ENCODE data around the gene ITGAD. TPM values are rescaled to one million over a fixed set of nuclear protein-coding genes. Genes with fewer than 3 reads are reported as not detected.
A peak's percentile ranks its signal among the peaks of the same experiment; 100 is the strongest.

The ITGAD gene
- polyA plus RNA-seq, 1 of the 3 experiments (the other 2 are of a cell fraction) = not detected

- Histone ChIP-seq H3K4me2 (no peak within 1 kb of the TSS), H4K20me1 (ENCODE audit: insufficient read depth) (no peaks in the 10 kb centered on the region), H3K27me3 (ENCODE audit: insufficient read depth) (peaks cover 20% of the 10 kb centered on the region), H3K9ac (no peak within 1 kb of the TSS), H3K79me2 (ENCODE audit: insufficient read depth) (no peaks in the 10 kb centered on the region), H2AFZ (ENCODE audit: low read depth) (no peak within 1 kb of the TSS; the same call in 1 of the 2 replicates), H3K27ac (ENCODE audit: low read depth in 2 of 2, low read length in 1 of 2) (no peak within 1 kb of the TSS), H3K4me1 (ENCODE audit: control insufficient read depth in 1 of 2, insufficient read depth in 2 of 2, low read depth in 1 of 2, low read length in 1 of 2) (no peaks in the 10 kb centered on the region), H3K4me3 (ENCODE audit: low read depth in 2 of 2, low read length in 1 of 2) (no peak within 1 kb of the TSS), H3K9me3 (no peaks in the 10 kb centered on the region), H3K9me2 (no peaks in the 10 kb centered on the region), H3F3A (replicated peaks; ENCODE audit: insufficient read depth) (no peaks in the 10 kb centered on the region), H3K36me3 (replicated peaks in 1 of 2; ENCODE audit: control insufficient read depth in 1 of 2, insufficient read depth in 2 of 2, low read length in 1 of 2) (no peaks in the 10 kb centered on the region)
- peak; percentile 17 for DNase-seq
- WGBS (ENCODE audit: low lambda C conversion rate) = 17% methylated on average over 8 of the region's 10 CpGs
- ChIA-PET CTCF (no interaction called here), POLR2A (no interaction called here)
- TF ChIP-seq RXRA (IDR thresholded peaks at IDR 0.05; ENCODE audit: borderline replicate concordance, low read depth) (no peak), FOSL2 (IDR thresholded peaks at IDR 0.05; ENCODE audit: borderline replicate concordance, low read depth) (peak; percentile 28; the same call in 1 of the 2 replicates), IRF3 (IDR thresholded peaks at IDR 0.05; ENCODE audit: low read depth, low read length) (no peak), GABPA (IDR thresholded peaks at IDR 0.05; ENCODE audit: low read depth) (no peak)
Measured at GRCh38 chr16:31354394-31355291, 38.5 kb upstream of the ITGAD start, which contains the start of gene ITGAX. ITGAX (plus strand) TSS chr16:31355176; CDS start chr16:31355255, 79 bp downstream.

GRCh38 chr16:31355431-31356100, 37.6 kb upstream of the ITGAD start:
- no peaks in the 10 kb centered on the region for H3K9me3 ChIP-seq
- ChIA-PET POLR2A (no interaction called here), CTCF (no interaction called here)
- H3K4me1 ChIP-seq (ENCODE audit: control insufficient read depth in 1 of 2, insufficient read depth in 2 of 2, low read depth in 1 of 2, low read length in 1 of 2) = no peaks in the 10 kb centered on the region
- H3F3A ChIP-seq (replicated peaks; ENCODE audit: insufficient read depth) = no peaks in the 10 kb centered on the region
- H3K27me3 ChIP-seq (ENCODE audit: insufficient read depth) = peaks cover 24% of the 10 kb centered on the region
- no peak overlapping the region for H3K4me3 ChIP-seq (ENCODE audit: low read depth in 2 of 2, low read length in 1 of 2)
- WGBS (ENCODE audit: low lambda C conversion rate) = 32% methylated on average over 14 of the region's 14 CpGs
- H3K27ac ChIP-seq (ENCODE audit: low read depth in 2 of 2, low read length in 1 of 2) = no peak overlapping the region
- no peak overlapping the region for H2AFZ ChIP-seq (ENCODE audit: low read depth)
- DNase-seq = no peak
- H3K4me2 ChIP-seq = no peak overlapping the region
- H4K20me1 ChIP-seq (ENCODE audit: insufficient read depth) = no peaks in the 10 kb centered on the region
- H3K9me2 ChIP-seq = no peaks in the 10 kb centered on the region
- H3K9ac ChIP-seq = no peak overlapping the region
- no peaks in the 10 kb centered on the region for H3K36me3 ChIP-seq (replicated peaks in 1 of 2; ENCODE audit: control insufficient read depth in 1 of 2, insufficient read depth in 2 of 2, low read length in 1 of 2)
- no peaks in the 10 kb centered on the region for H3K79me2 ChIP-seq (ENCODE audit: insufficient read depth)
- TF ChIP-seq GATA2 (CRISPR knock-in tag; IDR thresholded peaks at IDR 0.05) (no peak), RFX5 (IDR thresholded peaks at IDR 0.05; ENCODE audit: low read length) (no peak), MAX (IDR thresholded peaks at IDR 0.05; ENCODE audit: low read depth) (no peak), USF2 (IDR thresholded peaks at IDR 0.05; ENCODE audit: borderline replicate concordance, low read depth, low read length) (no peak), MEF2A (IDR thresholded peaks at IDR 0.05; ENCODE audit: borderline replicate concordance, low read depth) (no peak), YY1 (IDR thresholded peaks at IDR 0.05; ENCODE audit: low read depth) (no peak), PBX3 (IDR thresholded peaks at IDR 0.05) (no peak), NRF1 (IDR thresholded peaks at IDR 0.05; ENCODE audit: low read depth, low read length) (no peak), EP300 (IDR thresholded peaks at IDR 0.05; ENCODE audit: borderline replicate concordance in 1 of 2, low read depth in 1 of 2, low read length in 1 of 2) (no peak), SMC3 (IDR thresholded peaks at IDR 0.05; ENCODE audit: low read depth, low read length) (no peak), JUND (IDR thresholded peaks at IDR 0.05) (no peak), USF1 (IDR thresholded peaks at IDR 0.05; ENCODE audit: borderline replicate concordance, low read depth) (no peak), FOSL2 (IDR thresholded peaks at IDR 0.05; ENCODE audit: borderline replicate concordance, low read depth) (no peak), CTCF (IDR thresholded peaks at IDR 0.05) (no peak)

Data from SK-N-SH (cell line).